HUES48 (cell line): ENCODE data around the gene GSN.

ENCODE experiments used
- H3K27ac ChIP-seq: one replicate; pipeline ENCODE4 v1.7.0; 2013; ENCODE audit warnings: low read depth, low read length, inconsistent platforms
- H3K27me3 ChIP-seq: 2 replicates; pipeline ENCODE4 v1.6.1; 2013; ENCODE audit warnings: mild to moderate bottlenecking, low read length; ENCODE audit not compliant: control insufficient read depth, insufficient read depth
- H3K36me3 ChIP-seq: 2 replicates; pipeline ENCODE4 v1.6.1; 2013; ENCODE audit warnings: low read length; ENCODE audit not compliant: control insufficient read depth, insufficient read depth
- H3K4me1 ChIP-seq: 2 replicates; pipeline ENCODE4 v1.6.1; 2013; ENCODE audit warnings: mild to moderate bottlenecking, low read length; ENCODE audit not compliant: control insufficient read depth, insufficient read depth
- H3K4me3 ChIP-seq: 2 replicates; pipeline ENCODE4 v1.5.1; 2013; ENCODE audit warnings: mild to moderate bottlenecking, low read depth, low read length
- H3K9ac ChIP-seq: 2 replicates; pipeline ENCODE4 v1.6.1; 2013; ENCODE audit warnings: mild to moderate bottlenecking, low read depth, low read length, moderate library complexity
- H3K9me3 ChIP-seq: 2 replicates; pipeline ENCODE4 v1.6.1; 2013; ENCODE audit warnings: low read length; ENCODE audit not compliant: control insufficient read depth, insufficient read depth

The GSN gene

GRCh38 chr9:121360601-121361374, 92.8 kb downstream of the GSN start:
- H3K9me3 ChIP-seq, result no peaks in the 10 kb centered on the region
- 0 out of 2 replicates have a peak, but pooled peaks cover 3% of the 10 kb centered on the region for H3K36me3 ChIP-seq
- no peak overlapping the region for H3K4me3 ChIP-seq
- H3K27ac ChIP-seq, result no peak overlapping the region
- H3K9ac ChIP-seq, result no peak overlapping the region
- H3K27me3 ChIP-seq, result no peaks in the 10 kb centered on the region
- H3K4me1 ChIP-seq, result no peaks in the 10 kb centered on the region

- H3K9ac ChIP-seq, result no peak overlapping the region; the same call in 1 of the 2 replicates
- H3K36me3 ChIP-seq, result no peaks in the 10 kb centered on the region
- H3K4me1 ChIP-seq, result peaks cover 11% of the 10 kb centered on the region
- no peaks in the 10 kb centered on the region for H3K9me3 ChIP-seq
- H3K4me3 ChIP-seq, result no peak overlapping the region
- H3K27me3 ChIP-seq, result no peaks in the 10 kb centered on the region
- no peak overlapping the region for H3K27ac ChIP-seq
Observed at GRCh38 chr9:121362813-121363621, 95.1 kb downstream of the GSN start.

GRCh38 chr9:121363622-121363961, 95.6 kb downstream of the GSN start:
- no peak overlapping the region for H3K9ac ChIP-seq
- H3K27ac ChIP-seq, result no peak overlapping the region
- no peaks in the 10 kb centered on the region for H3K27me3 ChIP-seq
- H3K9me3 ChIP-seq, result no peaks in the 10 kb centered on the region
- no peak overlapping the region for H3K4me3 ChIP-seq
- H3K36me3 ChIP-seq, result no peaks in the 10 kb centered on the region
- peaks cover 16% of the 10 kb centered on the region for H3K4me1 ChIP-seq

GRCh38 chr9:121364077-121364476, 96.1 kb downstream of the GSN start:
- H3K4me1 ChIP-seq, result peaks cover 20% of the 10 kb centered on the region
- no peak overlapping the region for H3K27ac ChIP-seq
- H3K36me3 ChIP-seq, result no peaks in the 10 kb centered on the region
- H3K27me3 ChIP-seq, result peaks cover 4% of the 10 kb centered on the region
- H3K9me3 ChIP-seq, result no peaks in the 10 kb centered on the region
- no peak overlapping the region for H3K9ac ChIP-seq
- no peak overlapping the region for H3K4me3 ChIP-seq

GRCh38 chr9:121364886-121365285, 96.9 kb downstream of the GSN start:
- Histone ChIP-seq H3K36me3 (no peaks in the 10 kb centered on the region), H3K4me1 (peaks cover 21% of the 10 kb centered on the region), H3K9me3 (no peaks in the 10 kb centered on the region), H3K9ac (no peak overlapping the region), H3K27ac (no peak overlapping the region), H3K4me3 (no peak overlapping the region), H3K27me3 (peaks cover 10% of the 10 kb centered on the region)

GRCh38 chr9:121365564-121365963, 97.6 kb downstream of the GSN start:
- Histone ChIP-seq H3K36me3 (no peaks in the 10 kb centered on the region), H3K27ac (no peak overlapping the region), H3K9me3 (no peaks in the 10 kb centered on the region), H3K27me3 (peaks cover 10% of the 10 kb centered on the region), H3K4me1 (peaks cover 21% of the 10 kb centered on the region), H3K4me3 (no peak overlapping the region), H3K9ac (no peak overlapping the region)

GRCh38 chr9:121366611-121367192, 98.7 kb downstream of the GSN start:
- Histone ChIP-seq H3K27me3 (peaks cover 10% of the 10 kb centered on the region), H3K4me3 (peak overlapping the region; percentile 6; the same call in 1 of the 2 replicates), H3K27ac (no peak overlapping the region), H3K36me3 (no peaks in the 10 kb centered on the region), H3K4me1 (peaks cover 21% of the 10 kb centered on the region), H3K9ac (no peak overlapping the region), H3K9me3 (no peaks in the 10 kb centered on the region)

- no peaks in the 10 kb centered on the region for H3K36me3 ChIP-seq
- peaks cover 10% of the 10 kb centered on the region for H3K27me3 ChIP-seq
- H3K9ac ChIP-seq, result no peak overlapping the region
- peak overlapping the region; percentile 82 for H3K27ac ChIP-seq
- H3K4me1 ChIP-seq, result peaks cover 21% of the 10 kb centered on the region
- no peaks in the 10 kb centered on the region for H3K9me3 ChIP-seq
- H3K4me3 ChIP-seq, result peak overlapping the region; percentile 6
Observed at GRCh38 chr9:121367306-121368137, 99.6 kb downstream of the GSN start.

GRCh38 chr9:121368138-121368522, 100.2 kb downstream of the GSN start:
- Histone ChIP-seq H3K27ac (peak overlapping the region; percentile 82), H3K9me3 (no peaks in the 10 kb centered on the region), H3K27me3 (peaks cover 10% of the 10 kb centered on the region), H3K36me3 (no peaks in the 10 kb centered on the region), H3K4me3 (peak overlapping the region; percentile 6), H3K4me1 (peaks cover 21% of the 10 kb centered on the region), H3K9ac (no peak overlapping the region)

GRCh38 chr9:121368745-121369144, 100.8 kb downstream of the GSN start:
- H3K4me1 ChIP-seq, result peaks cover 21% of the 10 kb centered on the region

More at GRCh38 chr9:121368745-121369144, 100.8 kb downstream of the GSN start:
- Histone ChIP-seq H3K4me3 (peak overlapping the region; percentile 75), H3K36me3 (no peaks in the 10 kb centered on the region), H3K9me3 (no peaks in the 10 kb centered on the region), H3K27me3 (peaks cover 10% of the 10 kb centered on the region), H3K9ac (no peak overlapping the region), H3K27ac (no peak overlapping the region)
